Liver (tissue), 9 donors: Measurements from ENCODE around the gene GNB4. TPM values are rescaled to one million over a fixed set of nuclear protein-coding genes. Genes with fewer than 3 reads are reported as not detected.

ENCODE experiments used
- DNase-seq: peaks from one replicate; pipeline ENCODE4 v3.0.0-alpha.2; 2017; ENCODE audit warnings: low spot score
- H3K27ac ChIP-seq, 2 donors: one replicate each; pipeline ENCODE4 v1.7.0; 2013; ENCODE audit warnings: inconsistent platforms in 2 of 2, low read length in 2 of 2, control low read depth in 1 of 2, low read depth in 1 of 2, mild to moderate bottlenecking in 1 of 2
- H3K27me3 ChIP-seq, 4 donors: one replicate each; pipeline versions ENCODE4 v1.6.1 to v1.7.0; 2013; ENCODE audit warnings: low read length in 3 of 4, inconsistent platforms in 1 of 4, mild to moderate bottlenecking in 1 of 4, moderate library complexity in 1 of 4; ENCODE audit not compliant: control insufficient read depth in 4 of 4, insufficient read depth in 4 of 4
- H3K36me3 ChIP-seq, 4 donors: one replicate each; pipeline versions ENCODE4 v1.6.1 to v1.7.0; 2013; ENCODE audit warnings: low read length in 3 of 4, mild to moderate bottlenecking in 3 of 4, low read depth in 1 of 4, moderate library complexity in 1 of 4; ENCODE audit not compliant: control insufficient read depth in 4 of 4, insufficient read depth in 3 of 4
- H3K4me1 ChIP-seq, 4 donors: one replicate each; pipeline versions ENCODE4 v1.6.1 to v1.7.0; 2013; ENCODE audit warnings: low read length in 3 of 4, mild to moderate bottlenecking in 3 of 4, moderate library complexity in 1 of 4; ENCODE audit not compliant: control insufficient read depth in 4 of 4, insufficient read depth in 4 of 4
- H3K4me3 ChIP-seq, 3 donors: one replicate each; pipeline versions ENCODE4 v1.6.1 to v1.7.0; 2013; ENCODE audit warnings: low read length in 3 of 3, control low read depth in 1 of 3, low read depth in 1 of 3, mild to moderate bottlenecking in 1 of 3
- H3K9ac ChIP-seq, 2 donors: one replicate each; pipeline ENCODE4 v1.7.0; 2013; ENCODE audit warnings: low read length in 2 of 2, mild to moderate bottlenecking in 2 of 2, moderate library complexity in 2 of 2, control low read depth in 1 of 2, low read depth in 1 of 2
- H3K9me3 ChIP-seq, 4 donors: one replicate each; pipeline versions ENCODE4 v1.6.1 to v1.7.0; 2013; ENCODE audit warnings: low read length in 3 of 4; ENCODE audit not compliant: control insufficient read depth in 4 of 4
- EGR1 ChIP-seq, 2 donors: IDR thresholded peaks; 2 replicates each; pipeline ENCODE4 v1.6.1; 2016 to 2018; ENCODE audit warnings: antibody characterized with exemption in 2 of 2, low read depth in 2 of 2
- FOXA1 ChIP-seq: IDR thresholded peaks from 2 replicates; pipeline ENCODE4 v1.6.1; 2016; ENCODE audit warnings: antibody characterized with exemption
- FOXA2 ChIP-seq: IDR thresholded peaks from 2 replicates; pipeline ENCODE4 v1.6.1; 2016; ENCODE audit warnings: antibody characterized with exemption
- GABPA ChIP-seq, 2 donors: IDR thresholded peaks in 1 of 2; conservative IDR thresholded peaks in 1 of 2; 2 replicates each; pipeline ENCODE4 v1.6.1; 2016; ENCODE audit warnings: antibody characterized with exemption in 2 of 2, mild to moderate bottlenecking in 1 of 2, moderate library complexity in 1 of 2
- HNF4A ChIP-seq, 2 donors: conservative IDR thresholded peaks; 2 replicates each; pipeline ENCODE4 v1.6.1; 2016; ENCODE audit warnings: antibody characterized with exemption in 2 of 2, mild to moderate bottlenecking in 2 of 2
- HNF4G ChIP-seq: IDR thresholded peaks from 2 replicates; pipeline ENCODE4 v1.6.1; 2016; ENCODE audit warnings: antibody characterized with exemption
- JUND ChIP-seq, 2 donors: IDR thresholded peaks; 2 replicates each; pipeline ENCODE4 v1.6.1; 2016; ENCODE audit warnings: antibody characterized with exemption in 2 of 2
- NR2F2 ChIP-seq: IDR thresholded peaks from 2 replicates; pipeline ENCODE4 v1.6.1; 2016; ENCODE audit warnings: antibody characterized with exemption
- RAD21 ChIP-seq, 2 donors: IDR thresholded peaks; 2 replicates each; pipeline ENCODE4 v1.6.1; 2016; ENCODE audit warnings: antibody characterized with exemption in 2 of 2, mild to moderate bottlenecking in 2 of 2
- RXRA ChIP-seq, 2 donors: IDR thresholded peaks; 2 replicates each; pipeline ENCODE4 v1.6.1; 2017 to 2018; ENCODE audit warnings: antibody characterized with exemption in 2 of 2, mild to moderate bottlenecking in 1 of 2
- SP1 ChIP-seq: IDR thresholded peaks from 2 replicates; pipeline ENCODE4 v1.6.1; 2018; ENCODE audit warnings: antibody characterized with exemption, mild to moderate bottlenecking
- TAF1 ChIP-seq: conservative IDR thresholded peaks from 2 replicates; pipeline ENCODE4 v1.6.1; 2016; ENCODE audit warnings: antibody characterized with exemption, mild to moderate bottlenecking
- YY1 ChIP-seq: IDR thresholded peaks from 2 replicates; pipeline ENCODE4 v1.6.1; 2016; ENCODE audit warnings: antibody characterized with exemption, mild to moderate bottlenecking
- WGBS: extraction: QIAGEN DNeasy Blood & Tissue Kit; methylation state at CpG from one replicate; pipeline ENCODE4 v1.1.7; 2013; 5-methylcytosine and 5-hydroxymethylcytosine counted together
- polyA plus RNA-seq, 2 donors: library from polyadenylated mRNA; stranded (reverse) in 1 of 2; unstranded in 1 of 2; fragments of 200-250 nt in 1 of 2; fragments of >200 nt in 1 of 2; fragmentation: Nextera tagmentation in 1 of 2; extraction: Ambion mirVana in 1 of 2; gene quantifications; one replicate each; pipeline versions ENCODE4 v1.2.1 to v1.2.3, GENCODE V29; 2013 to 2015
- total RNA-seq, 2 donors: library from RNA; depleted of rRNA; stranded (reverse); fragments of >200 nt; gene quantifications; one replicate each; pipeline ENCODE4 v1.2.3, GENCODE V29; 2014
- TF ChIP-seq, protein P1 (sequence below): IDR thresholded peaks from 2 replicates; pipeline ENCODE4 v1.6.1; 2016; ENCODE audit warnings: antibody characterized with exemption, mild to moderate bottlenecking
- TF ChIP-seq, protein P2 (sequence below): IDR thresholded peaks from 2 replicates; pipeline ENCODE4 v1.6.1; 2016; ENCODE audit warnings: antibody characterized with exemption
- TF ChIP-seq, protein P3 (sequence below): IDR thresholded peaks from 2 replicates; pipeline ENCODE4 v1.6.1; 2016; ENCODE audit warnings: antibody characterized with exemption
- TF ChIP-seq, protein P4 (sequence below): fragments of 150-350 bp; IDR thresholded peaks from 2 replicates; pipeline ENCODE4 v1.5.1; 2017; ENCODE audit warnings: improper control_type of control experiment, low read depth, low read length; ENCODE audit not compliant: missing input control
- TF ChIP-seq, protein P5 (sequence below): IDR thresholded peaks from 2 replicates; pipeline ENCODE4 v1.6.1; 2016; ENCODE audit warnings: antibody characterized with exemption
- donor health status: healthy.
- donor health status: healthy.
- donor health status: healthy.
- donor health status: healthy.
- donor health status: healthy.

Gene GNB4
- total and polyA plus RNA-seq, 4 donors, result 1.9 to 19.9 (median 5.1) TPM

DNA sequence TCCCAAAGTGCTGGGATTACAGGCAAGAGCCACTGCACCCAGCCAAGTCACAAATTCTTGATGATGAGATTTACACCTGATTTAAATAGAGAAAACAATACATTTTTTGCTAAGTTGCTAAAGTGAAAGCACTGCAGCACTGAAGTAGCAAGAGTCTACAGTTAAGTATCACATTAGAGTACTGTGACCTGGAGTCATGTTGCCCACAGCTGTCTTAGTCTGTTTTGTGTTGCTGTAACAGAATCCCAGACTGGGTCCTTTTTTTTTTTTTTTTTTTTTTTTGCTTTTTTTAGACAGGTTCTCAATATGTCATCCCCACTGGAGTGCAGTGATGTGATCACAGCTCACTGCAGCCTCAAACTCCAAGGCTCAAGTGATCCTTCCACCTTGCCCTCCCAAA, 23.2 kb upstream of the GNB4 start:
- H3K36me3 ChIP-seq, result no peaks in the 10 kb centered on the region
- H3K9me3 ChIP-seq, result no peaks in the 10 kb centered on the region
- peaks cover 0 to 2% (median 0%) of the 10 kb centered on the region in 4 donors for H3K4me1 ChIP-seq
- H3K4me3 ChIP-seq, result no peak overlapping the region
- TF ChIP-seq YY1 (no peak), EGR1 (IDR thresholded peaks at IDR 0.05; ENCODE audit: low read depth in 2 of 2) (no peak), FOXA2 (no peak), TAF1 (no peak), SP1 (no peak), RXRA (IDR thresholded peaks at IDR 0.05) (no peak), HNF4G (no peak), NR2F2 (no peak), RAD21 (IDR thresholded peaks at IDR 0.05) (no peak), HNF4A (conservative IDR thresholded peaks at IDR 0.05) (no peak), JUND (IDR thresholded peaks at IDR 0.05) (no peak), FOXA1 (no peak)
- TF ChIP-seq, protein P1, sequence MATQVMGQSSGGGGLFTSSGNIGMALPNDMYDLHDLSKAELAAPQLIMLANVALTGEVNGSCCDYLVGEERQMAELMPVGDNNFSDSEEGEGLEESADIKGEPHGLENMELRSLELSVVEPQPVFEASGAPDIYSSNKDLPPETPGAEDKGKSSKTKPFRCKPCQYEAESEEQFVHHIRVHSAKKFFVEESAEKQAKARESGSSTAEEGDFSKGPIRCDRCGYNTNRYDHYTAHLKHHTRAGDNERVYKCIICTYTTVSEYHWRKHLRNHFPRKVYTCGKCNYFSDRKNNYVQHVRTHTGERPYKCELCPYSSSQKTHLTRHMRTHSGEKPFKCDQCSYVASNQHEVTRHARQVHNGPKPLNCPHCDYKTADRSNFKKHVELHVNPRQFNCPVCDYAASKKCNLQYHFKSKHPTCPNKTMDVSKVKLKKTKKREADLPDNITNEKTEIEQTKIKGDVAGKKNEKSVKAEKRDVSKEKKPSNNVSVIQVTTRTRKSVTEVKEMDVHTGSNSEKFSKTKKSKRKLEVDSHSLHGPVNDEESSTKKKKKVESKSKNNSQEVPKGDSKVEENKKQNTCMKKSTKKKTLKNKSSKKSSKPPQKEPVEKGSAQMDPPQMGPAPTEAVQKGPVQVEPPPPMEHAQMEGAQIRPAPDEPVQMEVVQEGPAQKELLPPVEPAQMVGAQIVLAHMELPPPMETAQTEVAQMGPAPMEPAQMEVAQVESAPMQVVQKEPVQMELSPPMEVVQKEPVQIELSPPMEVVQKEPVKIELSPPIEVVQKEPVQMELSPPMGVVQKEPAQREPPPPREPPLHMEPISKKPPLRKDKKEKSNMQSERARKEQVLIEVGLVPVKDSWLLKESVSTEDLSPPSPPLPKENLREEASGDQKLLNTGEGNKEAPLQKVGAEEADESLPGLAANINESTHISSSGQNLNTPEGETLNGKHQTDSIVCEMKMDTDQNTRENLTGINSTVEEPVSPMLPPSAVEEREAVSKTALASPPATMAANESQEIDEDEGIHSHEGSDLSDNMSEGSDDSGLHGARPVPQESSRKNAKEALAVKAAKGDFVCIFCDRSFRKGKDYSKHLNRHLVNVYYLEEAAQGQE, result no peak
- TF ChIP-seq, protein P2, sequence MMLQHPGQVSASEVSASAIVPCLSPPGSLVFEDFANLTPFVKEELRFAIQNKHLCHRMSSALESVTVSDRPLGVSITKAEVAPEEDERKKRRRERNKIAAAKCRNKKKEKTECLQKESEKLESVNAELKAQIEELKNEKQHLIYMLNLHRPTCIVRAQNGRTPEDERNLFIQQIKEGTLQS, result no peak
- TF ChIP-seq, protein P3, sequence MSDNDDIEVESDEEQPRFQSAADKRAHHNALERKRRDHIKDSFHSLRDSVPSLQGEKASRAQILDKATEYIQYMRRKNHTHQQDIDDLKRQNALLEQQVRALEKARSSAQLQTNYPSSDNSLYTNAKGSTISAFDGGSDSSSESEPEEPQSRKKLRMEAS, result no peak
- TF ChIP-seq, protein P4, sequence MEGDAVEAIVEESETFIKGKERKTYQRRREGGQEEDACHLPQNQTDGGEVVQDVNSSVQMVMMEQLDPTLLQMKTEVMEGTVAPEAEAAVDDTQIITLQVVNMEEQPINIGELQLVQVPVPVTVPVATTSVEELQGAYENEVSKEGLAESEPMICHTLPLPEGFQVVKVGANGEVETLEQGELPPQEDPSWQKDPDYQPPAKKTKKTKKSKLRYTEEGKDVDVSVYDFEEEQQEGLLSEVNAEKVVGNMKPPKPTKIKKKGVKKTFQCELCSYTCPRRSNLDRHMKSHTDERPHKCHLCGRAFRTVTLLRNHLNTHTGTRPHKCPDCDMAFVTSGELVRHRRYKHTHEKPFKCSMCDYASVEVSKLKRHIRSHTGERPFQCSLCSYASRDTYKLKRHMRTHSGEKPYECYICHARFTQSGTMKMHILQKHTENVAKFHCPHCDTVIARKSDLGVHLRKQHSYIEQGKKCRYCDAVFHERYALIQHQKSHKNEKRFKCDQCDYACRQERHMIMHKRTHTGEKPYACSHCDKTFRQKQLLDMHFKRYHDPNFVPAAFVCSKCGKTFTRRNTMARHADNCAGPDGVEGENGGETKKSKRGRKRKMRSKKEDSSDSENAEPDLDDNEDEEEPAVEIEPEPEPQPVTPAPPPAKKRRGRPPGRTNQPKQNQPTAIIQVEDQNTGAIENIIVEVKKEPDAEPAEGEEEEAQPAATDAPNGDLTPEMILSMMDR, result no peak
- TF ChIP-seq, protein P5, sequence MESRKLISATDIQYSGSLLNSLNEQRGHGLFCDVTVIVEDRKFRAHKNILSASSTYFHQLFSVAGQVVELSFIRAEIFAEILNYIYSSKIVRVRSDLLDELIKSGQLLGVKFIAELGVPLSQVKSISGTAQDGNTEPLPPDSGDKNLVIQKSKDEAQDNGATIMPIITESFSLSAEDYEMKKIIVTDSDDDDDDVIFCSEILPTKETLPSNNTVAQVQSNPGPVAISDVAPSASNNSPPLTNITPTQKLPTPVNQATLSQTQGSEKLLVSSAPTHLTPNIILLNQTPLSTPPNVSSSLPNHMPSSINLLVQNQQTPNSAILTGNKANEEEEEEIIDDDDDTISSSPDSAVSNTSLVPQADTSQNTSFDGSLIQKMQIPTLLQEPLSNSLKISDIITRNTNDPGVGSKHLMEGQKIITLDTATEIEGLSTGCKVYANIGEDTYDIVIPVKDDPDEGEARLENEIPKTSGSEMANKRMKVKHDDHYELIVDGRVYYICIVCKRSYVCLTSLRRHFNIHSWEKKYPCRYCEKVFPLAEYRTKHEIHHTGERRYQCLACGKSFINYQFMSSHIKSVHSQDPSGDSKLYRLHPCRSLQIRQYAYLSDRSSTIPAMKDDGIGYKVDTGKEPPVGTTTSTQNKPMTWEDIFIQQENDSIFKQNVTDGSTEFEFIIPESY, result no peak
- no peaks in the 10 kb centered on the region for H3K27me3 ChIP-seq
- no peak overlapping the region for H3K9ac ChIP-seq
- H3K27ac ChIP-seq, result no peak overlapping the region
- no peak for DNase-seq

DNA sequence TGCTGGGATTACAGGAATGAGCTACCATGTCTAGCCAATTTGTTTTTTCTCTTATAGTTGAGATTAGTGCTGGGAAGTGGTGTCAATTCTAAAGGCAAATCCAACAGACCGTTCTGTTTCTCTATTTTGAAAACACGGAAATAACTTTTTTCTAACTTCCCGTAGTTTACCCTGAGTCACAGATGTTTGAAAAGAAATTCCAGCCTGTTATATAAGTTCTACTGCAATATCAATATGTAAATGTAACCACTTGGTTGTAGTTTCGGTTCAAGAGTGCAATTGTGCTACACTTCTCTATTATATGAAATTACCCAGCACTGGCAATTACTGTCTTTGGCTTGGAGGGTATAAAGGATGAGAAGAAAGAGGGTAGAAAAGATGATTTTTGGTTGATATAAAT, 22.3 kb upstream of the GNB4 start:
- Histone ChIP-seq H3K4me1 (peaks cover 0 to 2% (median 0%) of the 10 kb centered on the region in 4 donors), H3K36me3 (no peaks in the 10 kb centered on the region), H3K27ac (peak overlapping the region; percentile 24 to 57), H3K9ac (no peak overlapping the region), H3K9me3 (no peaks in the 10 kb centered on the region), H3K27me3 (no peaks in the 10 kb centered on the region), H3K4me3 (no peak overlapping the region)
- WGBS, result 62% methylated on average over 4 of the region's 4 CpGs
- TF ChIP-seq TAF1 (no peak), HNF4A (conservative IDR thresholded peaks at IDR 0.05) (no peak), FOXA2 (no peak), EGR1 (IDR thresholded peaks at IDR 0.05; ENCODE audit: low read depth in 2 of 2) (no peak), HNF4G (no peak), JUND (IDR thresholded peaks at IDR 0.05) (no peak), FOXA1 (no peak), GABPA (IDR thresholded peaks at IDR 0.05 in 1 of 2, conservative IDR thresholded peaks at IDR 0.05 in 1 of 2) (no peak), SP1 (no peak)
- TF ChIP-seq, protein P4, result no peak
- TF ChIP-seq, protein P3, result no peak
- TF ChIP-seq, protein P2, result no peak
- no peak for DNase-seq
